IPS DF 4.7 (cell line): ENCODE measurements around the gene SOWAHD.
"Not testable (repeated sequence)": the region's sequence is repeated elsewhere in the genome, so short reads cannot be mapped to it uniquely, and the experiment has no call there.

Experiments used
- DNase-seq: peaks from one replicate; pipeline ENCODE4 v3.0.0-alpha.2; 2013; ENCODE audit warnings: low spot score; ENCODE audit errors: extremely low read depth

The SOWAHD gene

GRCh38 chrX:119757979-119758730 lies at the start of gene SOWAHD:
SOWAHD (plus strand) TSS chrX:119758588; CDS start chrX:119758668, 80 bp downstream.
- no peak for DNase-seq

DNA sequence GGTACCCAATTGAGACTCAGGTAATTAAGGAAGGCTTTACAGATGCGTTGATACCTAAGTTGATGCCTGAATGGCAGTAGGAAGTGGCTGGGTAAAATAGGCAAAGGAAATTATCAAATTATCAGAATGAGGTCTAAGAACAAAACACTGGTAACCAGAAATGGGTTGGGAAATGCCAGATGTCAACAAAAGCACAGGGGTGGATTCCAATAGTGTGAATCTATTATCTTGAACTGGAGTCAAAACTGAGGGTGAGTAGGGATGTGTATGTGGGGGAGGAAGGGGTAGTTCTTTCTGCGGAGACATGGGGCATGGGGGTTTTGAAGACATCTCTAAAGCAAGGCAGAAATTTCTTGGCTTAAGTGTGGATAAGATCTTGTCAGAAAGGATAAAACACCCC lies 49.5 kb upstream of the SOWAHD start:
- DNase-seq, result no peak

DNA sequence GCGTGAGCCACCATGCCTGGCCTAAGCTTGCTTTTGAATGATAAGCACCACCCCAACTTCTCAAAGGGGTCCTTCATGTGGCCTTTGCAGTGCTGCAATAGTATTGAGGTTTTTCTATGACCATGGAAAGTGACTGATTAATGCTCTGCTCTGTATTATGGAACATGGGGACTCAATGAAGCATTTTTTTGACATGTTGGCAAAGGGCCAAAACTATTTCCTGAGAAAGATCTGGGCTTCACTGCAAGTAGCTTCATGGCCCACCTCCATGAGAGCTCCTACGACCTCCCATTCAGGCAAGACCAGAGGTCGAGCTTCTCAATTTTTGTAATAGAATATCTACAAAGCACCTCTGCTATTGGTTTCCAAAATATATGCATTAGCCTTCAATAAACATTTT lies 48.8 kb upstream of the SOWAHD start:
- DNase-seq, result no peak

DNA sequence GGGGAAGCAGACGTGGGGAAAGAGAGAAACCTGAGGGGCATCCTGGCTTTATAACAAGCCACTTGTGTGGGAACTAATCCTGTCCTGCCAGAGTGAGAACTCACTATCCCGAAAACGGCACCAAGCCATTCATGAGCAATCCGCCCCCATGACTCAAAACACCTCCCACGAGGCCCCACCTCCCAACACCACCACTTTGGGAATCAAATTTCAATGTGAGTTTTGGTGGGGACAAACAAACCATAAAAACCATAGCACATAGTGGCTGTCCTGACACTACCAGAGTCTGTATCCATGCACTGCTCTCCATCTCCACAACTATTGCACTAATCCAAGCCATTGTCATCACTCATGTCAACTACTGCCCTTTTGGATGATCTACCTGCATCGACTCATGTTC lies 36.9 kb upstream of the SOWAHD start:
- DNase-seq, result no peak

DNA sequence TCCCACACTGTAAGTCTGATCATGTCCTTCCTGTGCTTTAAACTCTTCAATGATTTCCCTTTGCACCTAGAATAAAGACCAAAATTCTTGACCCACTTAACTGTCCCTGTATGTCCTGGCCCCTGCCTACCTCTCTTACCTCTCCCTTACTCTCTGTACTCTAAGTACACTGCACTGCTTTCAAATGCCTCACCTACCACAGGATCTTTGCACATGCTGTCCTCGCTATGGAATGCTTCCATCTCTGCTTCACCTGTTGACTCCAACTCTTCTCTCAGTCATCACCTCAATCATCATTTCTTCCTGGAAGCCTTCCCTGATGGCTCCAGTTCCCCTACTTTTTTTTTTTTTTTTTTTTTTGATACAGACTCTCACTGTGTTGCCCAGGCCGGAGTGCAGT lies 36.5 kb upstream of the SOWAHD start:
- no peak for DNase-seq

GRCh38 chrX:119726900-119727555 lies 31.4 kb upstream of the SOWAHD start:
- no peak for DNase-seq

- no peak for DNase-seq
Observed at GRCh38 chrX:119728487-119728886, 29.9 kb upstream of the SOWAHD start.

DNA sequence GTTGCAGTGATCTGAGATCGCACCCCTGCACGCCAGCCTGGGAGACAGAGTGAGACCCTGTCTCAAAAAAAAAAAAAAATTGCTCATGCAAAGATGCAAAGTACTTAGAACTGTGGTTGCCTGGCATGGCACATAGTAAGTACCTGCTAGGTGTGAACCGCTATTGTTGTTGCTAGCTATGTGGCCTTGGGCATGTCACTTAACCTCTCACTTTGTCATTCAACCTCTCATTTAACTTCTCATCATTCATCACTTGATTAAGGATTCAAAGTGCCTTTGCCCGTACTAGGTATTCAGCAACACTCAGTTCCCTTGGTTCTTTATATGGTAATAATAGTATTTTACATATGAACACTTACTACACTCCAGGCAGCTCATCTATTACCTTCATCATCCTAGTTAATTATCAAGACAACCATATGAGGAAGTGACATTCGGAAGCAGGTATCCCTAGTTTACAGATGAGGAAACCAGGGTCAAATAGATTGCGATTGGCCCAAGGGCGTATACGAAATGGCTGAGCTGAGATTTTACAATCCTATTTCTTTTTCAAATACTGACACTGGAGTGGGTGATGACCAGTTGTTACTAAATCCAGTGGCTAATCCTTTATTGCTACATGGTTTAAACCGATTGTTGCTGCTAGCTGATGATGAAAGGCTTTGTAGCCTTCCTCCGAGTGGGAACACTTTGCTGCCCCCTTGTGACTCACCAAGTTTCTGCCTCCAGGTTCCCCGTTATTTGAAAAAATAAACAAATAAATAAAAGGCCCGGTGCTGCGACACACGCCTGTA lies 28.8 kb upstream of the SOWAHD start:
- DNase-seq, result no peak

DNA sequence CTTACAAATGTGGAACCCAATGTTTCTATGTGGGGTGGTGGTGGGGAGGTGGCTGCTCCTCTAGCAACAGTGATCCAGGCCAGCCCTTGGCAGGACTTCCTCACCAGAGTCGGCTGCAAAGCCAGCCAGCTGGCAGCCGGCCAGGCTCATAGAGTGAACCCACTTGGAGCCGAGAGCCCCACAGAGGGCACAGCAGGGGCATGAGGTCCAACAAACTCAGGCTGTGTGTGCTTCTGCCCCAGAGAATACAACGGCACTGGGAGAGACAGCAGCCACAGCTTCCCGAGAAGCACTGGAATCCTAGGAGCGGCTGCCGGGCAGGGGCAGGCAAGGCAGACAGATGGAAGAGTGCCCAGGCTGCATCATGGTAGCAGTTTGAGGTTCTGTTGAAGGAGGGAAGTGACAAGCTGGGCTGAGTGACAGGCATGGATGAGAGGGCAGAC lies 23.5 kb upstream of the SOWAHD start:
- DNase-seq, result no peak

DNA sequence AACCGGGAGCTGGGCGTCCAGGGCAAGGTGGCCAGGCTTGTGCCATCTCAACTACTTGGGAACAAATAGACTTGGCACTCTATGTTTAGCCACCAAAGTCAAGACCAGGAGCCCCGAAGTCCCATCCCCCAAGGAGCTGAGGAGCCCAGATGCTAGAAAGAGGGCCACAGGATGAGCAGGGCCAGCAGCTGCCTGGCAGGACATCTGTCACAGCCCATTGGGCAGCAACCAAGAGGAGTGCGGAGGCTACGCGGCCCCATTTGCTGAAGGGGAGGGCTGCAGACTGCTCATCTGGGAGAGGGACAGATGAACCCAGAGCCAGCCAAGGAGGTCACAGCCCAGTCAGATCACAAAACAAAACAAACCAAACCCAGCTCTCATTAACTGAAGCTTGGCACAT lies 22.9 kb upstream of the SOWAHD start:
- no peak for DNase-seq

- no peak for DNase-seq
Observed at GRCh38 chrX:119736206-119736764, 22.1 kb upstream of the SOWAHD start.

- no peak for DNase-seq
Observed at GRCh38 chrX:119738742-119739141, 19.6 kb upstream of the SOWAHD start.

- no peak for DNase-seq
Observed at GRCh38 chrX:119745283-119745848, 13.0 kb upstream of the SOWAHD start.

DNA sequence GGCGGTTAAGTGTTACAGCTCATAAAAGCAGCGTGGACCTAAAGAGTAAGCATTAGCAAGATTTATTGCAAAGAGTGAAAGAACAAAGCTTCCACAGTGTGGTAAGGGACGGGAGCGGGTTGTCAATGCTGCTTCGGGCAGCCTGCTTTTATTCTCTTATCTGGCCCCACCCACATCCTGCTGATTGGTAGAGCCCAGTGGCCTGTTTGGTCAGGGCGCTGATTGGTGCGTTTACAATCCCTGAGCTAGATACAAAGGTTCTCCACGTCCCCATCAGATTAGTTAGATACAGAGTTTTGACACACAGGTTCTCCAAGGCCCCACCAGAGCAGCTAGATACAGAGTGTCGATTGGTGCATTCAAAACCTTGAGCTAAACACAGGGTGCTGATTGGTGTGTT lies 8.3 kb upstream of the SOWAHD start:
- DNase-seq, result not testable (repeated sequence)

GRCh38 chrX:119750751-119751150 lies 7.6 kb upstream of the SOWAHD start:
- not testable (repeated sequence) for DNase-seq

GRCh38 chrX:119753001-119753400 lies 5.4 kb upstream of the SOWAHD start:
- DNase-seq, result no peak

- DNase-seq, result no peak
Observed at GRCh38 chrX:119753639-119754257, 4.6 kb upstream of the SOWAHD start.

GRCh38 chrX:119755981-119756533 lies 2.3 kb upstream of the SOWAHD start:
- DNase-seq, result no peak

GRCh38 chrX:119756926-119757635 lies 1.3 kb upstream of the SOWAHD start:
- DNase-seq, result no peak

GRCh38 chrX:119757646-119757978 lies 776 bp upstream of the SOWAHD start:
- DNase-seq, result no peak
